Vagina (tissue), 2 donors: ENCODE data around the gene ANKRD52.

Source experiments
- CTCF ChIP-seq, 3 experiments: fragments of 450-650 bp in 2 of 3; fragments of 200-600 bp in 1 of 3; sonication (generic) in 1 of 3; IDR thresholded peaks; one replicate each; pipeline ENCODE4 v1.5.1; 2017 to 2019; ENCODE audit warnings: antibody characterized with exemption in 3 of 3, mild to moderate bottlenecking in 2 of 3, moderate library complexity in 2 of 3
- POLR2AphosphoS5 ChIP-seq, 2 donors: sonication (generic); formaldehyde crosslinking; IDR thresholded peaks; one replicate each; pipeline ENCODE4 v1.9.0; 2017; ENCODE audit warnings: antibody characterized with exemption in 2 of 2, mild to moderate bottlenecking in 2 of 2, low read depth in 1 of 2; ENCODE audit not compliant: insufficient read depth in 1 of 2

GRCh38 chr12:56204275-56204674, 53.9 kb downstream of the ANKRD52 start:
- no peak for TF ChIP-seq CTCF (IDR thresholded peaks at IDR 0.05)
- TF ChIP-seq POLR2AphosphoS5 (IDR thresholded peaks at IDR 0.05; ENCODE audit: insufficient read depth in 1 of 2, low read depth in 1 of 2), result no peak
